K562 (cell line): ENCODE results near the gene SIRPB1. TPM values are rescaled to one million over a fixed set of nuclear protein-coding genes. Genes with fewer than 3 reads are reported as not detected.

Experiments used
- ATAC-seq: fragments of 200-7000 bp; cut with Tn5 transposase; 3 replicates; pipeline ENCODE4 v1.9.1; 2020; ENCODE audit warnings: moderate library complexity
- BruUV-seq: library from RNA; stranded (reverse); fragments of 400-500 nt; replicated peaks from 2 replicates; lab custom pipeline; 2021; lab: Mats Ljungman, UMichigan
- CTCF ChIA-PET: fragments of 300-600 bp; formaldehyde crosslinking; extraction: SDS; loops from one replicate; lab custom pipeline; 2021; ENCODE audit warnings: low intra/inter-chr PET ratio; lab: Yijun Ruan, JAX
- POLR2A ChIA-PET: fragments of 300-600, 350-650 bp; sonication (Branson Sonifier 250); formaldehyde crosslinking; extraction: SDS; loops from one replicate; lab custom pipeline; 2021; ENCODE audit warnings: antibody characterized with exemption, inconsistent platforms; lab: Yijun Ruan, JAX
- DNase-seq, 4 experiments: peaks; one replicate each; pipeline versions ENCODE4 v3.0.0 to v3.0.0-alpha.2; 2011 to 2018; ENCODE audit warnings: low spot score in 3 of 4, mixed read lengths in 3 of 4; ENCODE audit errors: extremely low read depth in 1 of 4
- FAIRE-seq: peaks from 2 replicates; lab custom pipeline; 2011; peaks lifted over from hg19 to GRCh38; lab: Jason Lieb, UNC
- H2AFZ ChIP-seq: 2 replicates; pipeline ENCODE4 v1.6.0; 2011; ENCODE audit warnings: low read depth, low read length, control low read depth, inconsistent platforms
- H3K27ac ChIP-seq: fragments of 200-600 bp; 3 replicates; pipeline ENCODE4 v1.8.0; 2011; ENCODE audit warnings: low read depth, mild to moderate bottlenecking, control low read depth, inconsistent platforms, low read length, moderate library complexity, mixed read lengths; ENCODE audit errors: extremely low read depth
- H3K27me3 ChIP-seq, 2 experiments: fragments of 300-600 bp in 1 of 2; 2 replicates in 1 of 2; 3 replicates in 1 of 2; pipeline versions ENCODE4 v1.6.0 to v1.8.0; 2011; ENCODE audit warnings: inconsistent platforms in 2 of 2, low read length in 2 of 2, mild to moderate bottlenecking in 1 of 2, mixed read lengths in 1 of 2, moderate library complexity in 1 of 2; ENCODE audit not compliant: control insufficient read depth in 2 of 2, insufficient read depth in 2 of 2
- H3K36me3 ChIP-seq: fragments of 300-600 bp; 3 replicates; pipeline ENCODE4 v1.8.0; 2011; ENCODE audit warnings: mild to moderate bottlenecking, low read length, inconsistent platforms; ENCODE audit not compliant: control insufficient read depth, insufficient read depth
- H3K4me1 ChIP-seq, 2 experiments: fragments of 200-600 bp in 1 of 2; replicated peaks in 1 of 2; 2 replicates in 1 of 2; 3 replicates in 1 of 2; pipeline versions ENCODE4 v1.5.1 to v1.8.0; 2011; ENCODE audit warnings: inconsistent platforms in 2 of 2, low read length in 2 of 2, mild to moderate bottlenecking in 1 of 2, mixed read lengths in 1 of 2, moderate library complexity in 1 of 2; ENCODE audit not compliant: control insufficient read depth in 2 of 2, insufficient read depth in 2 of 2
- H3K4me2 ChIP-seq: 2 replicates; pipeline ENCODE4 v1.6.1; 2011; ENCODE audit warnings: low read length, control low read depth, inconsistent platforms, mixed read lengths; ENCODE audit not compliant: insufficient read depth
- H3K4me3 ChIP-seq: fragments of 200-600 bp; sonication (generic), shearing (Covaris generic); 2 replicates; pipeline ENCODE4 v1.5.1; 2016; ENCODE audit warnings: control low read depth, inconsistent platforms
- H3K79me2 ChIP-seq: fragments of 200-600 bp; 3 replicates; pipeline ENCODE4 v1.8.0; 2011; ENCODE audit warnings: low read length, inconsistent platforms; ENCODE audit not compliant: control insufficient read depth, insufficient read depth
- H3K9ac ChIP-seq, 2 experiments: 2 replicates each; pipeline versions ENCODE4 v1.6.0 to v1.6.1; 2011; ENCODE audit warnings: low read depth in 2 of 2, low read length in 2 of 2, control low read depth in 1 of 2, inconsistent platforms in 1 of 2, mild to moderate bottlenecking in 1 of 2, mixed read lengths in 1 of 2; ENCODE audit not compliant: insufficient read depth in 1 of 2
- H3K9me1 ChIP-seq: one replicate; pipeline ENCODE4 v1.6.0; 2011; ENCODE audit warnings: inconsistent platforms, mild to moderate bottlenecking, low read length, moderate library complexity; ENCODE audit not compliant: control insufficient read depth, insufficient read depth
- H3K9me3 ChIP-seq: replicated peaks from 2 replicates; pipeline ENCODE4 v1.5.1; 2011; ENCODE audit warnings: low read depth, low read length, inconsistent platforms; ENCODE audit not compliant: control insufficient read depth, insufficient read depth
- H4K20me1 ChIP-seq: replicated peaks from 2 replicates; pipeline ENCODE4 v1.6.1; 2011; ENCODE audit warnings: low read length, inconsistent platforms, mixed read lengths; ENCODE audit not compliant: control insufficient read depth, insufficient read depth
- GTF2A2 ChIP-seq: IDR thresholded peaks from 2 replicates; pipeline ENCODE4 v1.6.1; 2016; ENCODE audit warnings: mild to moderate bottlenecking, missing genetic modification characterization, missing compliant biosample characterization
- L3MBTL2 ChIP-seq: fragments of 450-650 bp; IDR thresholded peaks from 2 replicates; pipeline ENCODE4 v1.6.1; 2016; ENCODE audit warnings: mild to moderate bottlenecking, moderate library complexity
- RNF2 ChIP-seq: sonication (generic); IDR thresholded peaks from 2 replicates; pipeline ENCODE4 v1.6.1; 2016
- ZNF124 ChIP-seq: sonication (generic); formaldehyde crosslinking; IDR thresholded peaks from 2 replicates; pipeline ENCODE4 v1.8.1; 2022; ENCODE audit warnings: missing genetic modification reagents
- ZNF263 ChIP-seq: sonication (generic); formaldehyde crosslinking; IDR thresholded peaks from 2 replicates; pipeline ENCODE4 v1.8.0; 2022; ENCODE audit warnings: mild to moderate bottlenecking, missing genetic modification reagents, borderline replicate concordance
- ZNF551 ChIP-seq: fragments of 250-450 bp; sonication (Bioruptor Pico); IDR thresholded peaks from 2 replicates; pipeline ENCODE4 v1.5.0; 2021; ENCODE audit warnings: mild to moderate bottlenecking, moderate library complexity
- ZNF644 ChIP-seq: fragments of 200-800 bp; sonication (Bioruptor generic); IDR thresholded peaks from 2 replicates; pipeline ENCODE4 v1.6.1; 2016; ENCODE audit warnings: low read depth, missing genetic modification characterization, missing compliant biosample characterization
- in situ Hi-C: fragments of 300-500 bp; cut with MboI; formaldehyde crosslinking; loops from 4 replicates; pipeline ENCODE4 v1.15.0; 2018; ENCODE audit warnings: inconsistent platforms, mixed read lengths
- intact Hi-C: fragments of 100-400 bp; cut with micrococcal nuclease; formaldehyde crosslinking; loops from 2 replicates; pipeline ENCODE4 v1.14.2; 2022
- polyA plus RNA-seq, 8 experiments: library from polyadenylated mRNA; depleted of rRNA in 4 of 8; stranded (reverse) in 5 of 8; unstranded in 3 of 8; fragments of >200 nt; fragmentation: Nextera tagmentation in 2 of 8; fragmentation: Illumina TruSeq in 1 of 8; extraction: Ambion mirVana in 2 of 8; extraction: Trizol in 1 of 8; gene quantifications; 2 replicates each; pipeline versions ENCODE4 v1.2.1 to v1.2.3, GENCODE V29; 2011 to 2014; ENCODE audit warnings: inconsistent platforms in 1 of 8, missing spikeins in 1 of 8
- total RNA-seq, 7 experiments: library from RNA; depleted of rRNA in 6 of 7; stranded (reverse); fragments of >200 nt in 6 of 7; fragmentation: Illumina TruSeq in 2 of 7; extraction: Trizol in 2 of 7; gene quantifications; 2 replicates each; pipeline versions ENCODE4 v1.2.1 to v1.2.3, GENCODE V29; 2011 to 2021; ENCODE audit warnings: low replicate concordance in 1 of 7
- TF ChIP-seq, protein P1 (sequence below): fragments of 200-800 bp; sonication (Bioruptor generic); IDR thresholded peaks from 2 replicates; pipeline ENCODE4 v1.6.1; 2017; ENCODE audit warnings: missing genetic modification characterization, missing compliant biosample characterization
- TF ChIP-seq, protein P2 (sequence below): fragments of 250-450 bp; sonication (Bioruptor Pico); IDR thresholded peaks from 2 replicates; pipeline ENCODE4 v1.4.0; 2020; ENCODE audit warnings: mild to moderate bottlenecking, moderate library complexity, borderline replicate concordance
- TF ChIP-seq, protein P3 (sequence below): fragments of 250-450 bp; sonication (Bioruptor Pico); IDR thresholded peaks from 2 replicates; pipeline ENCODE4 v1.5.0; 2022; ENCODE audit warnings: mild to moderate bottlenecking

Gene SIRPB1
- total and polyA plus RNA-seq, 9 of the 15 experiments (the other 6 are each of a cell fraction or from before 2014, with no cell fraction given) = not detected

DNA sequence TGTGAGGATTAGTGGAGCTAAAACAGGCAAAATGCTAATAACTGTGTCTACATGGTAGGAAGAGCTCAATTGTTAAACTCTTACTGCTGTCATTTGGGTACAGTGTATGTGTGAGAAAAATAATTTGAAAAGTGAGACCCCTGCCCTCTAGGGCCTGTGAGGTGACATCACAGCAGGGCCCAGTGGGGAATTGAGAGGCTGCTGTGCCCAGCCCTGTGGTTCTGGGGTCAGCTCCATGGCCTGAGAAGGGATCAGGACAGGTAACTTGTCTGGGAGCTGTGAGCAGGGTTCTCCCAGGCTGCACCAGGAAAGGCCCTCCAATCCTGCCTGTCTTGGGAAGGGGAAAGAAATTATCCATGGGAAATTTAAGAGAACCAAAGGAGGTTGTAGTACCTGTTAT lies 1.3 kb downstream of the SIRPB1 start:
- Histone ChIP-seq H3K36me3 (no peaks in the 10 kb centered on the region), H2AFZ (no peak overlapping the region), H3K27ac (no peak overlapping the region), H3K4me3 (no peak overlapping the region), H3K27me3 (peaks cover 0 to 1% of the 10 kb centered on the region in 2 experiments; a peak in 1 of 5 replicates), H3K9ac (no peak overlapping the region), H4K20me1 (no peaks in the 10 kb centered on the region), H3K9me3 (no peaks in the 10 kb centered on the region), H3K9me1 (no peaks in the 10 kb centered on the region), H3K4me1 (no peaks in the 10 kb centered on the region), H3K79me2 (no peaks in the 10 kb centered on the region), H3K4me2 (no peak overlapping the region)
- ChIA-PET POLR2A (interaction anchor here (0.6 kb wide), 1 partner anchor 66 kb away, joined by 3 read pairs; no protein-coding TSS in a partner anchor), CTCF (no interaction called here)
- no TSS peak for BruUV-seq
- FAIRE-seq = no peak
- in situ Hi-C loops (loop anchor here (5.0 kb wide), 1 partner anchor 56 kb away; no protein-coding TSS in a partner anchor), intact Hi-C loops (no loop called here)
- no peak for TF ChIP-seq ZNF124 (CRISPR knock-in tag)
- no peak for ATAC-seq
- peak in 3 of 4 experiments; percentile 0 for DNase-seq

DNA sequence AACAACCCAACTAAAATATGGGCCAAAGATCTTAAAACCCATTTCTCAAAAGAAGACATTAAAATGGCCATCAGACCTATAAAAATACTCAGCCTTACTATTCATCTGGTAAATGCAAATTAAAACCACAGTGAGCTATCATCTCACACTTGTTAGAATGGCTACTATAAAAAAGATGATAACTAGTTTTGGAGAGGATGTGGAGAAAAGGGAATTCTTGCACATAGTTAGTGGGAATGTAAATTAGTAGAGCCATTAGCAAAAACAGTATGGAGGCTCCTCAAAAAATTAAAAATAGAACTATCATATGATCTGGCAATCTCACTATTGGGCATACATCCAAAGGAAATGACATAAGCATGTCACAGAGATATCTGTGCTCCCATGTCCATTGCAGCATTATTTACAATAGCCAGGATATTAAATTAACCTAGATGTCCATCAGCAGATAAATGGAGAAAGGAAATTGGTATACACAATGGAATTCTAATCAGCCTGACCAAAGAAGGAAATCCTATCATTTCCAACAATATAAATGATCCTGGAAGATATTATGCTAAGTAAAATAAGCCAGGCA lies 2.9 kb downstream of the SIRPB1 start:
- Histone ChIP-seq H3K4me3 (no peak overlapping the region), H3K9me3 (no peaks in the 10 kb centered on the region), H3K27ac (no peak overlapping the region), H2AFZ (no peak overlapping the region), H3K27me3 (no peaks in the 10 kb centered on the region), H3K9ac (no peak overlapping the region), H3K36me3 (no peaks in the 10 kb centered on the region), H3K4me2 (no peak overlapping the region), H4K20me1 (no peaks in the 10 kb centered on the region), H3K79me2 (no peaks in the 10 kb centered on the region), H3K4me1 (no peaks in the 10 kb centered on the region), H3K9me1 (no peaks in the 10 kb centered on the region)
- BruUV-seq = no TSS peak
- ATAC-seq (no peak), FAIRE-seq (no peak), DNase-seq (no peak)
- intact Hi-C loops (no loop called here), in situ Hi-C loops (loop anchor here (5.0 kb wide), 1 partner anchor 55 kb away; no protein-coding TSS in a partner anchor)
- POLR2A ChIA-PET = no interaction called here
- CTCF ChIA-PET = no interaction called here
- TF ChIP-seq, protein P1, sequence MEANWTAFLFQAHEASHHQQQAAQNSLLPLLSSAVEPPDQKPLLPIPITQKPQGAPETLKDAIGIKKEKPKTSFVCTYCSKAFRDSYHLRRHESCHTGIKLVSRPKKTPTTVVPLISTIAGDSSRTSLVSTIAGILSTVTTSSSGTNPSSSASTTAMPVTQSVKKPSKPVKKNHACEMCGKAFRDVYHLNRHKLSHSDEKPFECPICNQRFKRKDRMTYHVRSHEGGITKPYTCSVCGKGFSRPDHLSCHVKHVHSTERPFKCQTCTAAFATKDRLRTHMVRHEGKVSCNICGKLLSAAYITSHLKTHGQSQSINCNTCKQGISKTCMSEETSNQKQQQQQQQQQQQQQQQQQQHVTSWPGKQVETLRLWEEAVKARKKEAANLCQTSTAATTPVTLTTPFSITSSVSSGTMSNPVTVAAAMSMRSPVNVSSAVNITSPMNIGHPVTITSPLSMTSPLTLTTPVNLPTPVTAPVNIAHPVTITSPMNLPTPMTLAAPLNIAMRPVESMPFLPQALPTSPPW = no peak
- no peak for TF ChIP-seq RNF2
- TF ChIP-seq, protein P2, sequence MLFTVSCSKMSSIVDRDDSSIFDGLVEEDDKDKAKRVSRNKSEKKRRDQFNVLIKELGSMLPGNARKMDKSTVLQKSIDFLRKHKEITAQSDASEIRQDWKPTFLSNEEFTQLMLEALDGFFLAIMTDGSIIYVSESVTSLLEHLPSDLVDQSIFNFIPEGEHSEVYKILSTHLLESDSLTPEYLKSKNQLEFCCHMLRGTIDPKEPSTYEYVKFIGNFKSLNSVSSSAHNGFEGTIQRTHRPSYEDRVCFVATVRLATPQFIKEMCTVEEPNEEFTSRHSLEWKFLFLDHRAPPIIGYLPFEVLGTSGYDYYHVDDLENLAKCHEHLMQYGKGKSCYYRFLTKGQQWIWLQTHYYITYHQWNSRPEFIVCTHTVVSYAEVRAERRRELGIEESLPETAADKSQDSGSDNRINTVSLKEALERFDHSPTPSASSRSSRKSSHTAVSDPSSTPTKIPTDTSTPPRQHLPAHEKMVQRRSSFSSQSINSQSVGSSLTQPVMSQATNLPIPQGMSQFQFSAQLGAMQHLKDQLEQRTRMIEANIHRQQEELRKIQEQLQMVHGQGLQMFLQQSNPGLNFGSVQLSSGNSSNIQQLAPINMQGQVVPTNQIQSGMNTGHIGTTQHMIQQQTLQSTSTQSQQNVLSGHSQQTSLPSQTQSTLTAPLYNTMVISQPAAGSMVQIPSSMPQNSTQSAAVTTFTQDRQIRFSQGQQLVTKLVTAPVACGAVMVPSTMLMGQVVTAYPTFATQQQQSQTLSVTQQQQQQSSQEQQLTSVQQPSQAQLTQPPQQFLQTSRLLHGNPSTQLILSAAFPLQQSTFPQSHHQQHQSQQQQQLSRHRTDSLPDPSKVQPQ (CRISPR knock-in tag) = no peak
- TF ChIP-seq, protein P3, sequence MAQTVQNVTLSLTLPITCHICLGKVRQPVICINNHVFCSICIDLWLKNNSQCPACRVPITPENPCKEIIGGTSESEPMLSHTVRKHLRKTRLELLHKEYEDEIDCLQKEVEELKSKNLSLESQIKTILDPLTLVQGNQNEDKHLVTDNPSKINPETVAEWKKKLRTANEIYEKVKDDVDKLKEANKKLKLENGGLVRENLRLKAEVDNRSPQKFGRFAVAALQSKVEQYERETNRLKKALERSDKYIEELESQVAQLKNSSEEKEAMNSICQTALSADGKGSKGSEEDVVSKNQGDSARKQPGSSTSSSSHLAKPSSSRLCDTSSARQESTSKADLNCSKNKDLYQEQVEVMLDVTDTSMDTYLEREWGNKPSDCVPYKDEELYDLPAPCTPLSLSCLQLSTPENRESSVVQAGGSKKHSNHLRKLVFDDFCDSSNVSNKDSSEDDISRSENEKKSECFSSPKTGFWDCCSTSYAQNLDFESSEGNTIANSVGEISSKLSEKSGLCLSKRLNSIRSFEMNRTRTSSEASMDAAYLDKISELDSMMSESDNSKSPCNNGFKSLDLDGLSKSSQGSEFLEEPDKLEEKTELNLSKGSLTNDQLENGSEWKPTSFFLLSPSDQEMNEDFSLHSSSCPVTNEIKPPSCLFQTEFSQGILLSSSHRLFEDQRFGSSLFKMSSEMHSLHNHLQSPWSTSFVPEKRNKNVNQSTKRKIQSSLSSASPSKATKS (CRISPR knock-in tag) = no peak
- no peak for TF ChIP-seq ZNF644 (tag)
- no peak for TF ChIP-seq L3MBTL2
- TF ChIP-seq GTF2A2 (tag) = no peak
- no peak for TF ChIP-seq ZNF551 (CRISPR knock-in tag)
- no peak for TF ChIP-seq ZNF263
